NCI-H1436 treated with DMSO at 0.1 percent for 48 hours (cell line): ENCODE data around the gene NPPB.
"Not testable (repeated sequence)": the region's sequence is repeated elsewhere in the genome, so short reads cannot be mapped to it uniquely, and the experiment has no call there.

Experiments
- DNase-seq: peaks from one replicate; lab custom pipeline; 2025; lab: John Stamatoyannopoulos, UW

Gene NPPB

GRCh38 chr1:11858613-11858967 lies at the start of gene NPPB:
TSS of gene NPPB (minus strand) at chr1:11858945. CDS start at chr1:11858833, 112 bp downstream.
- DNase-seq = no peak

DNA sequence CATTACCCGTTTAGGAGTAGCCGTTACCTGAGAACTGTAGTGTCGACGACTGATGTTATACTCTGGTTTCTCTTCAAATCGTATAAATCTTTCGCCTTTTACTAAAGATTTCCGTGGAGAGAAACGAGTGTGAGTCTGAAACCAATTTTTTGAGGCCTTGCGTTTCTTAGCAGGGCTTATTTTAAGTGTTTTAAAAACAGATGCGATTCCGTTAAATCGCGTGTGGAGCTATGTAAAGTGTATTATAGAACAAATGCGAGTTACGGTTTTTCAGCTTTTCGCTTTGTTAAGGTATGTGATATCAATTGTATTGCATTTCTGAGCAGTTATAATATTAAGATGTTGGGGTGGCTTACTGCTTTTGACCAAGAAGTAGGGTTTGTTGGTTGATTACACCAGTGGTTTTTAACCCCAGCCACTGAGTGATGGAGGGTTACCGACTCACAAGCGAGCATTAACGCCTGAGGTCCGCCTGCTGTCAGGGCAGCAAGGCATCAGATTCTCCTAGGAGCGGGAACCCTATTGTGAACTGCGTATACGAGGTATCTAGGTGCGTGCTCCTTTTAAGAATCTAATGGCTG lies 49.4 kb upstream of the NPPB start:
- peak; percentile 85 for DNase-seq

DNA sequence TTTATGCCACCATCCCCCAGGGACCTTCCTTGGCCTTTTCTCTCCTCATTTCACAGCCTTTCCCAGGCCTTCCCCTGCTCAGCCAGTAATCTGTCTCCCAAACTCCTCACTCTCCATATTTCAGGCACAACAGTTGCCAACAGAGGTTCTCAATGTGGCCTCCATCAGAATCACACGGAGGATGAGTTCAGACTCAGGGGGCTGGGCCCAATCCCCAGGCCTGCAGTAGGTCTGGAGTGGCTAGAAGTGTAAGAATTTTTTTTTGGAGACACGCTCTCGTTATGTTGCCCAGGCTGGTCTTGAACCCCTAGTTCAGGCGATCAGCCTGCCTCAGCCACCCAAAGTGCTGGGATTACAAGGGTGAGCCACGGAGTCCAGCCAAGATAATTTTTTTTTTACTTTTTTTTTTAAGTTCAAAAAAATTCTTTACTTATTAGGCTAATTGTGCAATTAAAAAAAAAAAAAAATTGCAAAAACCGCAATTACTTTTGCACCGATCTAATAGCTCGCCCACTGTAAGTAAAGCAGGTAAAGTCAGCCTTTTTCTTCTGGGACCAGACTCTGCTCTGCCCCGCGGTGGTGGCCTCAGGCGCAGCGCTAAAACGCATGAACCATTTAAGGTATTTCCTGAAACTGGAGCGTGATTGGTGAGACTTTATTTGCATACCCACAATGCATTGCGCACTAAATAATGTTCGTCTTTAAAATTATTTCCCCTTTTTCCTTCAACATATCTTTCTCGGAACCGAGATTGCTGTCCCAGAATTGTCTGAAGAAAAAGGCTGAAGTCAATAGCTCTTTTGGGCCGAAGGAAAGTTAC lies 48.7 kb upstream of the NPPB start:
- peak; percentile 85 for DNase-seq

GRCh38 chr1:11906870-11907269 lies 48.1 kb upstream of the NPPB start:
- no peak for DNase-seq

DNA sequence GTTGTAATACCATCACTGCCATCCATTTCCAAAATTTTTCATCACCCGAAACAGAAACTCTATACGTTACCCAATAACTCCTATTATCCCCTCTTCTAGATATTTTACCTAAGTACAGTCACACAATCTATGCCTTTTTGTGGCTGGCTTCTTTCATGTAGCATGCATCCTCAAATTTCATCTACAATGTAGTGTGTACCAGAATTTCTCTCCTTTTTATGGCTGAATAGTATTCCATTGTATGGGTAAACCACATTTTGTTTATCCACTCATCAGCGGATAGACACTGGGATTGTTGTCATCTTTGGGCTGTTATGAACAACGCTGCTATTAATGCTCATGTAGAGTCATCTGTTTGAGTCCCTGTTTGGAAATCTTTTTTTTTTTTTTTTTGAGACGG lies 46.2 kb upstream of the NPPB start:
- no peak for DNase-seq

GRCh38 chr1:11904156-11904555 lies 45.4 kb upstream of the NPPB start:
- DNase-seq = not testable (repeated sequence)

DNA sequence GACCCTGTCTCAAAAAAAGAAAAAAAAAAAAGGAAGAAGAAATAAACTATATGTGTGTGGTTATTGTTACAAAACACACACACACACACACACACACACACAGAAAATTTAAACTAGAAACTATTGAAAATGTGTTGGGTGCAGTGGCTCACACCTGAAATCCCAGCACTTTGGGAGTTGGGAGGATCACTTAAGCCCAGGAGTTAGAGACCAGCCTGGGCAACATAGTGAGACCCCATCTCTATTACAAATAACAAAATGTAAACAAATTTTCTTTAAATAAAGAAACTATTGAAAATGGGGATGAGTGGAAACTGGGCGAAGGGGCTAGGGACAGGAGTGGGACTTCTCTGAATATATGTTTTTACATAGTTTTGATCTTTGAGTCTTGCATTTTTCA lies 44.5 kb upstream of the NPPB start:
- DNase-seq = no peak

- not testable (repeated sequence) for DNase-seq
Observed at GRCh38 chr1:11901446-11901845, 42.7 kb upstream of the NPPB start.

GRCh38 chr1:11898831-11899467 lies 40.2 kb upstream of the NPPB start:
- DNase-seq = no peak

DNA sequence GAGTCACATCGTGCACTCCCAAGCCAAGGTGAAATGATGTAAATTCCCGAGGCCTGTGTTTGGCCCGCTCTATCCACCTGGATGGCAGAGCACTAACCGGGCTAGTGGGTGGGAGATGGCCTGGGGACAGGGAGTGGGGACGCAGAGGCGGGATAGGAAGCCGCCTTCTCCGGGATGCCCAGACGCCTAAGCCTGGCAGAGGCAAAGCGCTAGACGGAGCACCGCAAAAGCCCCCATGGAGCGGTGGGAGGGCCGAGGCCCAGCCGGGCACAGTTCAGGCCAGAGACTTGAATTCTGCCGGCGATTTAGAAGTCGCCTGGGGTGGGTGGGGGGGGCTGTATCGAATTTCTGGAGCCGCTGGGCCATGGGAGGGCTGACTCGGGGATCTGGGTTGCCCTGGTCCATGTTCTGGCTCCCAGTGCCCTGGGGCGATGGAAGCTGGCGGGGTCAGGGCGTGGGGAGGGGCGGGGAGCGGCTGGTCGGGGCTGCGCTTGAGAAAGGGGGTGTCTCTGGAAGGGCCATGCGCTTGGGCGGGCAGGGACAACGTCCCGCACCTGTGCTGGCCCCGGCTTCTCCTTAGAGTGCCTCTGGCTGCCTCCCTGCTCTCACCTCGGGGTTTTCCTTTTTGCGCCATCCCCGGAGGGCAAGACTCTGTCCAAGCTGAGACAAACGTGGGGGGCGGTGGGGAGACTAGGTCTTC lies 39.5 kb upstream of the NPPB start:
- DNase-seq = no peak

DNA sequence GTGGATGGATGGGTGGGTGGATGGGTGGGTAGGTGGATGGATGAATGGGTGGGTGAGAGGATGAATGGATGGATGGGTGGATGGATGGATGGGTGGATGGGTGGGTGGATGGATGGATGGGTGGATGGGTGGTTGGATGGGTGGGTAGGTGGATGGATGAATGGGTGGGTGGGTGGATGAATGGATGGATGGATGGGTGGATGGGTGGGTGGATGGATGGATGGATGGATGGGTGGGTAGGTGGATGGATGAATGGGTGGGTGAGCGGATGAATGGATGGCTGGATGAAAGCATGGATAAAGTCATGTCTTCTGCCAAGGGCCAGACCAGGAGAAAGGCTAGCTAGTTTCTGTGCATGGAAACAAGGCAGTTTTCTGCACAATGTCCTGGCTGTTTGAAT lies 35.8 kb upstream of the NPPB start:
- not testable (repeated sequence) for DNase-seq

DNA sequence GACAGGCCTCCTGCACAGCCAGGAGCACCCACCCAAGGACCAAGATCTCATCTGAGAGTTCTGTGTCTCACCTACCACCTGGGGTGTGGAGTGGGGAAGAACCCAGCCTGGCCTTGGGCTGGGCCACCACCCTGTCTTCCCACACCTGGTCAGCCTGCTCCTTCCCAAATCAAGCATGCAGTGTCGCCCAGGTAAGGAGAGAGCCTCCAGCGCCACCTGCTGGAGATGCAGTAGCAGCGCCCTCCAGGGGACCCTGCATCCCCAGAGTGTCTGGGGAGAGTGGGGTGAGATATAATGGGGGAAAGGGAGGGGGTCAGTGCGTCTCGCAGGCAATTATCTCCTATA lies 35.1 kb upstream of the NPPB start:
- no peak for DNase-seq

GRCh38 chr1:11891433-11892186 lies 32.9 kb upstream of the NPPB start:
- no peak for DNase-seq

DNA sequence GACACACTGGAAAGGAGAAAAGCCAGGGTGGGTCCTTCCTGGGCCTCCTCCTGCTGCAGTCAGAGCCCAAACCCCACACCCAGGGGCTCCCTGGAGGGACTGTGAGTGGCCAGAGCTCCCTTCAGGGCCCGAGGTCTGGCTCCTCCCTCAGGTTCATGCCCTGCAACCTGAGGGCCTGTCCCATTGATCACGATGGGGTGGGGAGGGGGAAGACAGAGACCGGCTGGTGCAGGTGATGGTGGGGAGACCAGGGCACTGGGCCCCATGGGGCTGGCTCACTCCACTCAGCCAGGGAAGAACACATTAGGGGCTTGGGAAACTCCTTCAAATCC lies 30.1 kb upstream of the NPPB start:
- DNase-seq = no peak

- DNase-seq = no peak
Observed at GRCh38 chr1:11888206-11888876, 29.6 kb upstream of the NPPB start.

GRCh38 chr1:11887666-11888007 lies 28.9 kb upstream of the NPPB start:
- DNase-seq = no peak

- DNase-seq = no peak
Observed at GRCh38 chr1:11886986-11887665, 28.4 kb upstream of the NPPB start.

DNA sequence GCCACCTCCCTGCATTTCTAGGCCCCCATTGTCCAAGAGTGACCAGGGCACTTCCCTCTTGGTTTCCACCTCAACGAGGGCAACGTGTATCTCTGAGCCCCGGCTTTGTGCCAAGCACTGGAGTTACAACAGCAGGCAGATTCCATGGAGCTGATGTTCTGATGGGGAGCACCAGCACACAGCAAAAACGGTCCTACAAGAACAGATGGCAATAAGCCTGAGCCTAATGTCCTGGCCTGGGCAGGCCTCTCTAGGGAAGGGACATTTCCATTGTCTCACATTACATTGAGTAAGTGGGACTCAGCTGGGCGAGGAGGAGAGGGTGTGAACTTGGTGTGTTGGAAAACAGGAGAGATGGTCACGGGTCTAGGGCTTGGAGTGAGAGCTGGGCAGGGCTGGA lies 27.2 kb upstream of the NPPB start:
- no peak for DNase-seq

DNA sequence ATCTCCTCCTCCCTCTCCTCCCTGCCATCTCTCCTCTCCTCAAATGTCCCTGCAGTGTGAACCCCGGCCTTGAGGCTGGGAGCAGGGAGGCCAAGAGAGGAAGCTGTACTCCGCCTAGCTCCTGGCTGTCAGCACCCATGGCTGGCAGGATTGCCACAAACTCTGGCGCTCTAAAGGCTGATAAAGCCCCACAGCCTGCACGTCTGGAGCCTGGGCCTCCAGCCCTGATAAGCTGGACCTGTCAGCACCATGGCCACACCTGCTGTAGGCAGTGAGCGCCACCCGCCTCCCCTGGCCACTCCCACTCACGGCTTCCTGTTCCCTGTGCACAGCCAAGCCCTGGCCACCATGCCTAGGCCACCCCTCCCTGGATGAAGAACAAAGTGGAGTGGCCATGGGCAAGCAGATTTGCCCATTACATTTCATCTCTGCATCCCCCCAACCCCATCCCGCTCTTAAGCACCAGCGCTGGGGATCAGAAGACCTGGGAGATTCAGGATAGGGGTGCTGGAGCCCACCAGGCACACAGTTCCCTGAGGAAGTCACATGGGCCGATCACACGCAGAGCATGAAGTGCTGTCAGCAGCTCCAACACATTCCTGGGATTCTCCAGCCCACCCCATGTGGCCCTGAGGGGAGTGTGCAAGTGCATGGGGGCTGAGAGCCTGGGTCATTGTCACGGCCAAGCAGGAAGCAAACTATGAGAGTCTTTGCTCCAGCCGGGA lies 24.2 kb upstream of the NPPB start:
- DNase-seq = no peak

GRCh38 chr1:11881749-11882441 lies 23.1 kb upstream of the NPPB start:
- DNase-seq = no peak
